NCI-H1930 (cell line): Measurements from ENCODE around the gene MED13L.
A peak's percentile ranks its signal among the peaks of the same experiment; 100 is the strongest.

Experiments used
- DNase-seq, 2 experiments: peaks; one replicate each; lab custom pipeline; 2025; lab: John Stamatoyannopoulos, UW

The MED13L gene

GRCh38 chr12:116276652-116277466 lies 634 bp downstream of the MED13L start:
- DNase-seq, result peak; percentile 38 to 42

GRCh38 chr12:116274551-116275375 lies 2.7 kb downstream of the MED13L start:
- DNase-seq, result no peak

GRCh38 chr12:116273813-116274550 lies 3.5 kb downstream of the MED13L start:
- DNase-seq, result no peak

GRCh38 chr12:116267948-116268347 lies 9.5 kb downstream of the MED13L start:
- no peak for DNase-seq

- no peak for DNase-seq
Observed at GRCh38 chr12:116266631-116267349, 10.7 kb downstream of the MED13L start.

- DNase-seq, result no peak
Observed at GRCh38 chr12:116266168-116266601, 11.3 kb downstream of the MED13L start.

- no peak for DNase-seq
Observed at GRCh38 chr12:116265351-116266147, 11.9 kb downstream of the MED13L start.

GRCh38 chr12:116264525-116265070 lies 12.9 kb downstream of the MED13L start:
- no peak for DNase-seq

- DNase-seq, result no peak
Observed at GRCh38 chr12:116263844-116264243, 13.6 kb downstream of the MED13L start.

GRCh38 chr12:116263431-116263830 lies 14.1 kb downstream of the MED13L start:
- DNase-seq, result no peak

- no peak for DNase-seq
Observed at GRCh38 chr12:116262741-116263140, 14.8 kb downstream of the MED13L start.

GRCh38 chr12:116261525-116262100 lies 15.9 kb downstream of the MED13L start:
- no peak for DNase-seq

GRCh38 chr12:116259800-116260577 lies 17.5 kb downstream of the MED13L start:
- no peak for DNase-seq

- no peak for DNase-seq
Observed at GRCh38 chr12:116257826-116258225, 19.7 kb downstream of the MED13L start.

- DNase-seq, result no peak
Observed at GRCh38 chr12:116257215-116257614, 20.3 kb downstream of the MED13L start.

- no peak for DNase-seq
Observed at GRCh38 chr12:116249938-116250337, 27.6 kb downstream of the MED13L start.

- no peak for DNase-seq
Observed at GRCh38 chr12:116248930-116249329, 28.6 kb downstream of the MED13L start.

GRCh38 chr12:116248433-116248832 lies 29.1 kb downstream of the MED13L start:
- no peak for DNase-seq

- DNase-seq, result no peak
Observed at GRCh38 chr12:116247377-116247776, 30.1 kb downstream of the MED13L start.
